HG03064 (cell line): ENCODE results near the gene CTCFL.
"Not testable (repeated sequence)": the region's sequence is repeated elsewhere in the genome, so short reads cannot be mapped to it uniquely, and the experiment has no call there.

ENCODE experiments used
- ATAC-seq: cut with Tn5 transposase; IDR thresholded peaks from one replicate; pipeline ENCODE4 v1.9.1; 2021; ENCODE audit warnings: low read depth; ENCODE audit not compliant: unreplicated experiment

Gene CTCFL

DNA sequence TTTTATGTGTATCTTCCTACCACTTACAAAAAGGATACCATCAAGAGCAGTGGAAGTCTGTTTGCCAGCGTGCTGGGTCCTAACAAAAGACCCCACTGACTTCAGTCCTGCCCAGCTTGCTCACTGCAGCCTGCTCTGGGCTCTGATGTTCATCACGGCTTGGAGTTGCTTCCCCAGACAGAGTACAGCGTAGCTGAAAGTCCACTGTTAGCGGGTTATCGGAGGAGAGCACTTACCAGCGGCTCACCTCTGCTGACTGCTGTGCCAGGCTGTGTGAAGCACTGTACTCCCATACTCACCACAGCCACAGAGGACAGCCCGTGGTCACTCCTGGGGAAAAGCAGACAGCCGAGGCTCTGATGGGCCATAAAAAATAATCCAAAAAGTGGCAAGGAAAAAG is 40.2 kb downstream of the CTCFL start:
- no peak for ATAC-seq

DNA sequence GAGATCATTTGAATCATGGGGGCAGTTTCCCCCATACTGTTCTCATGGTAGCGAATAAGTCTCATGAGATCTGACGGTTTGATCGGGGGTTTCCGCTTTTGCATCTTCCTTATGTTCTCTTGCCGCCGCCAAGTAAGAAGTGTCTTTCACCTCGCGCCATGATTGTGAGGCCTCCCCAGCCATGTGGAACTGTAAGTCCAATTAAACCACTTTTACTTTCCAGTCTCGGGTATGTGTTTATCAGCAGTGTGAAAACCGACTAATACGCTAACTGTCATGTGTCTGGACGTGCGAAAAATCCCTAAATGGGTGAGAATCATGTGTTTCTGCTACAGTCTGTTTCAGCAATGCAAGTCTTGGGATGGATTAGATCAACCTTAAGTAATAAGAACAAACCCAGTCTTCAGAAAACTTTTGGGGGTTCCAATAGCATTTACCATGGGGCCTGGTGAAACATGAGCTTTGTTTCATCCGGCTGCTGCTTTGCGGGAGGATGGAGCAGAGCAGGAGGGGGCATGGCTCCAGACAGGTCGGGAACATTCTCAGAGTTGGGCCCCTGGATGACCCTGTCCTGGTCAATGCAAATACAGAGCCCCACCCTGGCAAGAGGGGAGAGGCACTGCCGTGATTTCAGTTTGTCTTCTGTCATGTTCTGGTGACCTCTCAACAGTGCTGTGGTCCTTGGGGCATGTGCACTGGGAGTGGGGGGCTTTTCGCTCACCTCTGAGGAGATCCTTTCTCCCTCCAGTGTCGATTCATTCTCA is 41.5 kb downstream of the CTCFL start:
- no peak for ATAC-seq

DNA sequence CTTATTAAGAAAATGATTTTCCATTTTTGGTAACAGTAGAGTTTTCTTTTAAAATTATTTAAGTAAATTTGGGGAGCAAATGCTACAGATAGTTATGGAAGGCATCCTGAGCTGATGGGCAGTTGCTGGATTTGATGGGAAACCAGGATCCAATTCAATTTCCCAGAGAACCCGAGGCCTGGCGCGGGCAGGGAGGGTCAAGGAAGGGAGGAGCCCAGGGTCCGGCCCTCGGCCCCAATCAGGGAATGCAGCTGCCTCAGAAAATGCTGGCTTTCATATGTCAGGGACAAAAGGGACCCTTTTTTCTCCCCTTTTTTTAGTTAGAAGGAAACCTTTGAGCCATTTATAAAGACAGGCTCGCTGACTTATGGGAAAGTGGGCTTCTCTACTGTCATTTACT is 42.1 kb downstream of the CTCFL start:
- ATAC-seq, result no peak

DNA sequence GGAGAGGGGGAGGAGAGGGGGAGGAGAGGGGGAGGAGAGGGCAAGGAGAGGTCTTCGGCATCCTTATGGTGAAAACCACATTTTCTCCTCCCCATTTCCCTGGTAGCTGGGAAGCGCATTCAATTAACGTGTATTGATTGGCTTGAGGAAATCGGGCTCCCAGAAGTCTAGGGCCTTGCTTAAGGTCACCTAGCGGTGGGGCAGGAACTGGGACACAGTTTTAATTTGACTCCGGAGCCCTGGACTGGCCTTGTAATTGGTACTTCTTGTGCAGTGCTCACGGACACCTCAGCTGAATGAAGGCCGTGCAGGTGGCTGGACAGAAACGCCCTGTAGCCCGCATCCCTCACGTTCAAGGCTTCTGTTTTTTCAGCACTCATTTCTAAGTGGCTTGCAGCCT is 42.8 kb downstream of the CTCFL start:
- no peak for ATAC-seq

DNA sequence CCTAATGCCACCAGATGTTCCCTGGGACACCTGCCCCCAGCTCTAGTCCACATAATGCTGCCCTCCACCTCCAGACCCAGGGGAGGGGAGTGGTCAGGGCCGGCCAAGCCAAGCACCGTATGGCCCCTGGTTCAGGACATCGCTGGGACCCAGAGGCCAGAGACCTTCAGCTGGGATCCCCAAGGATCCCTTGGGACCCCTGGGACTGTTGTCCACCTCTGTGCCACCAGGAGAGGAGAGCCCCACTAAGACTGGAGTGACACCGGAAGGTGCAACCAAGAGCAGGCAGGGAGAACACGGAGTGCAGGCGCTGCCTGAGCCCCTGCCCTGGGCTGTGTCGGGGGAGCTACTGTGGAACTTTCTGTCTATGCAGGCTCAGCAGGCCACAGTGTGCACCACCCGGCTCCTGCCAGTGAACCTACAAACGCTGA is 43.6 kb downstream of the CTCFL start:
- peak; percentile 12 for ATAC-seq

DNA sequence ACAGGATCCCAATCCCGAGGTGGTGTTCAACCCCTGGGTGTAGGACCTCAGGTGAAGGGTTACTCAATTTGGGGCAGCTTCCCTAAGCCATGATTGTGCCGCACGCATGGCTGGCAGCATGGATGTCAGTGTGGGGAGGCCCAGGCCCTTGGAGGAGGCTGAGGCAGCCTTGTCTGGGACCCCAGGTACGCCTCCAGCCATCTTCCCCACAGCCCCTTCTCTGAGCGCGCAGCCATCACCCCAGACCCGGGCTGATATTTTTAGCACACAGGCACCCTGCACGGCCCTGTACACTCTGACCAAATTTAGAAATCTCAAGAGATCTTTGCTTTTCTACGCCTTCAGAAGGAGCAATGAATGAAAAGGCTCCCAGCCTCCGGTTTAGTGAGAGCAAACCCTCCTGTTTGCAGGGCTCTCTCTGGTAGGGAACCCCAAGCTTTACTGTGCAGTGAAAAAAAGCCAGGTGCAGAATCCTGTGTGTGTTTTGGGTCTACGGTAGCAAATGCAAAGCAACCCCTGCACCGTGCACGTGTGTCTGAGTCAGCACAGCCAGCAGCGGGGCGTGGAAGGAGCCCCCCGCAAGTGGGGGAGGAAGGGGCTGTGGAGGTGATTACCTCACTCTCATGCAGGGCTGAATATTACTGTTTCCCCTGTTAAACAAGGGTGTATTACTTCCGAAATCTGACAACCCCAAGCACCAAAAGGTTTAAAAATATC is 44.3 kb downstream of the CTCFL start:
- ATAC-seq, result peak; percentile 49

DNA sequence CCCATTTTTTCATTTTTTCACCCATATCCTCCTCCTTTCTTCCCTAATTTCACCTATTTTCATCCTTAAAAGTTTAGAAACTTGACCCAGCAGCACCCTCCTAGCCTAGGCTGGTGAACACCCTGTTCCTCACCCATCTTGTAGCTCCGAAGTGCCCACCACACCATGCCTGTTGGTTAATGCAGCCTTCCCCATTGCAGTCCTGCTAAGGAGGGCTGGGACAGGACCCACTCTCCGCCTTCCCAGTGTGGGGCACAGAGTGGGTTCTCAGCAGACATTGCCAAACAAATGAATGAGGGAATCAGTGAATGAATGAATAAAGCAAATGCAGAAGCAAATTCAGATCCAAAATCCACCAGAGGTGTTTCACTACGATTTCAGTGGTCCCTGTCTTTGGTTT is 45.7 kb downstream of the CTCFL start:
- ATAC-seq, result no peak

DNA sequence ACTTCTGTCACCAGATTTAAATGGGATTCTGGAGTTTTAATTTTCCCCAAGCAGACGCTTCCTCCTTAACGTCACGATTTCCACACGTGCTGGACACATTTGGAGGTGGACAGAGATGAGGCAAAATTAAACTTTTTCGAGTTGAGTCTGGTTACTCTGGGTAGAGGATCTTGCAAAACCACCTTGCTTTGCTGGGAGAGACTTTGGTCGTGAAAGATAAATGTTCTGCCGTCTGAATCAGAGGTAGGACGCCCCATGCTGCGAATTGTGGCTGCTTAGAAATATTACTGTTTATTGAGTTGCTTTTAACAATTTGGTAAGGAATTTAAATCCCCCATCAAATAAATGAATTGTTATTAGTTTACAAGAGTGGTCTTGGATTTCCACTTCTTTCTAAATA is 46.8 kb downstream of the CTCFL start:
- no peak for ATAC-seq

DNA sequence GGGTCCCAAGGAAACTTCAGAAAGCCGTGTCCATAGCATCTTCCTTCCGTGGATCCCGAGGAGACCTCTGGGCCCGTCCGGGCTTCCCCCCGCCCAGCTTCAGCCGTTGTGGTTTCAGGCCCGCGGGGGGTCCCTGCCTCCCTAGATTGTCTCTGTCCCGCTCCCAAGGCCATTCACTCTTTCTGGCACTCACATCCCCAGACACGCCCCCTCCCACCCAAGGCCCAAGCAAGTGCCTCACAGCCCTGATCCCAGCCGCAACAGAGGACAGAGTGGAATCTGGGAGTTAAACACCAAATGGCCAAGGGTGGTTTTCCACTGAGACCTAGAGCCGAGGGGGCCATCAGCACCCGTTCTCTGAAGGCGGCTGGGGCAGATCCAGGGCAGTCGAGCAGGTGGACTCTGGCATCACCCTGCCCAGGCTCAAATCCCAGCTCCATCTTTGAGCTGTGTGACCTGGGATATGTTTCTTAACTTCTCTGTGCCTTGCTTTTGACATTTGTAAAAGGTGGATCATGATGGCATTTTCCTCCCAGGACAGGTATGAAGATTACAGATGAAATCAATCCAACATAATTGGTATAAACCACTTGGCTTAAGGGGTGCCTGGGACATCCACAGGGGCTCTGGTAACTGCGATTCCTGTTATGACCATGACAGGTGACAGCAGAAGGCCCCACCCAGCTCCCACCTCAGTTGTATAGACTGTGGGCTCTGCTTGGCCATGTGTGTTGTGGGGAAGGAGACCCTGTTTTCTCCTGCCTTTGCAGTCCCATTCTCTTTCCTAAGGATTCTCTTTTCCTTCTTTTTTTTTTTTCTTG is 48.1 kb downstream of the CTCFL start:
- ATAC-seq, result no peak

DNA sequence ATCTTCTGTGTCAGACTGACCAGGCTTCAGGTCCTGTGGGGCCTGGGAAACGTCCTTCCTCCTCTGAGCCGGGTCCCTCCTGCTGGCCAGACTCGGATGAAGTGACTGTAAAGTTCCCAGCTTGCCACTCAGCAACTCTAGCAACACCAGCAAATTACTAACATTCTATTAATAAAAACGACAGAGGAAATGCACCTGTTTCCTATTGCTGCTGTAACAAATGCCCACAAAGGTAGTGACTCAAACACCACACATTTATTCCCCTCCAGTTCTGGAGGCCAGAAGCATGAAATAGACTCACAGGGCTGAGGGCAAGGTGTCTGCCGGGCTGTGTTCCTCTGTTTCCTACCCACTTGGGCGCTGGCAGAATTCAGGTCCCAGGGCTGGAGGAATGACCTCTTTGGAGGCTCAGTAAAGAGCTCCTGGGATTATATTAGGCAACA is 48.8 kb downstream of the CTCFL start:
- ATAC-seq, result peak; percentile 46

DNA sequence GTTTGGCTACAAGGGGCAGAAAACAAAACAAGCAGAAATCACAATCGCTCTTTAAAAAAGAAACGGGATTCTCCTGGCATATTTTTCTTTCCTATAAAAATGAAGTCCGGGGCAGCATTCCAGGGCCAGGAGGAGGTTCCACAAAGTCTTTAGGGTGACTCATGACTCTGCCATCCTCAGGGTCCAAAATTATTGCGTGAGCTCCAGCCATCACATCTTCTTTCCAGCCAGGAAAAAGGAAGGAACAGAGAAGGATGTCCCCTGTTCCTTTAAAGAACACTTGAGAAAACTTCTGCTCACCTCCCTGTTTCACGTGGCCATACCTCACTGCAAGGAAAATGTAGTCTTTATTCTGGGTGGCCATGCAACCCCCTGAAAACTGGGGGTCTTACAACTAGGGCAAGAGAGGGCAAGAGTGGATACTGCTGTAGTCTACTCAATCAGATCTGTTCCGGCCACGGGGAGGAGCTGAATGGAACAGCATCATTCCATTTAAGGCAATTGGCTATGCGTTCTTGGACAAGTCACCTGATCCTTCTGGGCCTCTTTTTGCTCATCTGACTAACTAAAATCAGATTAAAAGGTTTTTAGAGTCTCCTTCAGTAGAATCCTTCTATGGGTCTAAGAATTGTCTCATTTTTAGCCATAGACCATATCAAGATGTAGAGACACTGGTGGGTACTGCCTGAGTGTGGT is 49.4 kb downstream of the CTCFL start:
- ATAC-seq, result no peak

DNA sequence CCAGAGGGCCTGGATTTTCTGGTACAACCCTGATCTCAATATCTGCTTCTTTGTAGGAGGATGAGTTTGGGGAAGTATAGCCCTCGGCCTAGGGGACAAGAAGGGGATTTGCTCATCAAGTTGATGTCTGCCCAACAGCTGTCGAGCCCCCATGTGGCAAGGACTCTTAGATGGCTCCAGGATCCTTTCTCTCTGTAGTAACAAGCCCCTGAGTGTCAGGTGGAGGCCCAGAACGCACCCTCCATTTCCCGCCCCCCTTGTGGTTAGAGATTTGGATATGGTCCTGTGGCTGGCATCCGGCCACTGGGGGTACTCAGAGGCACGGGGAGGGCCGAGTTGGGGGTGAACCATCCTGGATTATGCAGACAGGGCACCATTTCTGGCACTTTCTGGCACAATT is 50.1 kb downstream of the CTCFL start:
- ATAC-seq, result no peak

DNA sequence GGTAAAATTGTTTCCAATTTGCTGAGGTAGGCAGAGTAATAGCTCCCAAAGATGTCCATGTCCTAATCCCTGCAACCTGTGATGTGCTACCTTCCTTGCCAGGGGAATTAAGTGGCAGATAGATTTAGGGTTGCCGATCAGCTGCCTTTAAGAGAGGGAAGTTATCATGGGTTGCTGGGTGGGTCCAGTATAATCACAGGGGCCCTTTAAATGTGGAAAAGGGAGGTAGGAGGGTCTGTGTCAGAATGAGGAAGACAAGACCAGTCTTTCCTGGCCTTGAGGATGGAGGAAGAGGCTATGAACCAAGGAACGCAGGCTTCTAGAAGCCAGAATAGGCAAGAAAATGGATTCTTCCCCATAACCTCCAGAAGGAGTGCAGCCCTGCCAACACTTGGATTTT is 50.7 kb downstream of the CTCFL start:
- no peak for ATAC-seq

DNA sequence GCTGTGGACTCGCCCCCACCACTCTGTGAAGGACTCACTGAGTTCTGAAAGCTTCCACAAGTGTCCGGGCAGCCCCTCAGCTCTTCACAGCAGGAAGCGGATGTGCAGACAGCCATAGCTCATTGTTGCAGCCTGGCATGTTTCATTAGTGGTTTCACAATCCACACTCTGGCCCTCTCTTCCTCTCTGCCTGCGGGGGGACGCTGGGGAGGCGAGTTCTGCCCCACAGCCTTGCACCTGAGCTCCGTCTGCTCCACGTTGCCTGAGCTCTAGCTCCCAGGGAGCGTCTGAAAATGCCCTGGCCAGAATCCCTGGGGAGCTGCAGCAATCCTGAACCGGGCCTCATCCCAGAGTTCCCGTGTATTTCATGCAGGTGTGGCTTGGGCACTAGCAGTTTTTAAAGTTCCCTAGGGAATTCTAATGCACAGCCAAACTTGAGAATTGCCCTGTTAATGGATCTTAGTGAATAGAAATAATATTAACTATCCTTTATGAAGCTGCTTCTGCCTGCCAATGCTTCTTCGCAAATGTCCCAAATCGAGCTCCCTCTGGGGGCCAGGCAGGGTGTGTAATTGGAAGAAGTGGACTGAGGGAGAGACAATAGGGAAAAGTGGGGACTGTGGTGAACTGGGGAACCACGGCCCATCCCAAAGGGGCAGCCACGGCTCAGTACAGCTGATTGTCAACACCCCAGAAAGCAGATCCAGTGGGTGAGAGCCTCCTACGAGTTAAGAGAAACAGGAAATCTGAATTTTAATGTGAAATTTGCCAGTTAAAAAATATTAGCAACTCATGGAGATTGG is 51.5 kb downstream of the CTCFL start:
- no peak for ATAC-seq

DNA sequence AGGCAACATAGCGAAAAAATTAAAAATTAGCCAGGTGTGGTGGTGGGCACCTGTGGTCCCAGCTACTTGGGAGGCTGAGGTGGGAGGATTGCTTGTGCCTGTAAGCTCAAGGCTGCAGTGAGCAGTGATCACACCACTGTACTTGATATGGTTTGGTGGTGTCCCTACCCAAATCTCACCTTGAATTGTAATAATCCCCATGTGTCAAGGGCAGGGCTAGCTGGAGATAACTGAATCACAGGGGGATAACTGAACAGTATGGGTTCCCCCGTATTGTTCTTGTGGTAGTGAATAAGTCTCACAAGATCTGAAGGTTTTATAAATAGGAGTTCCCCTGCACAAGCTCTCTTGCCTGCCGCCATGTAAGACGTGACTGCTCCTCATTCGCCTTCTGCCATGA is 52.5 kb downstream of the CTCFL start:
- not testable (repeated sequence) for ATAC-seq

DNA sequence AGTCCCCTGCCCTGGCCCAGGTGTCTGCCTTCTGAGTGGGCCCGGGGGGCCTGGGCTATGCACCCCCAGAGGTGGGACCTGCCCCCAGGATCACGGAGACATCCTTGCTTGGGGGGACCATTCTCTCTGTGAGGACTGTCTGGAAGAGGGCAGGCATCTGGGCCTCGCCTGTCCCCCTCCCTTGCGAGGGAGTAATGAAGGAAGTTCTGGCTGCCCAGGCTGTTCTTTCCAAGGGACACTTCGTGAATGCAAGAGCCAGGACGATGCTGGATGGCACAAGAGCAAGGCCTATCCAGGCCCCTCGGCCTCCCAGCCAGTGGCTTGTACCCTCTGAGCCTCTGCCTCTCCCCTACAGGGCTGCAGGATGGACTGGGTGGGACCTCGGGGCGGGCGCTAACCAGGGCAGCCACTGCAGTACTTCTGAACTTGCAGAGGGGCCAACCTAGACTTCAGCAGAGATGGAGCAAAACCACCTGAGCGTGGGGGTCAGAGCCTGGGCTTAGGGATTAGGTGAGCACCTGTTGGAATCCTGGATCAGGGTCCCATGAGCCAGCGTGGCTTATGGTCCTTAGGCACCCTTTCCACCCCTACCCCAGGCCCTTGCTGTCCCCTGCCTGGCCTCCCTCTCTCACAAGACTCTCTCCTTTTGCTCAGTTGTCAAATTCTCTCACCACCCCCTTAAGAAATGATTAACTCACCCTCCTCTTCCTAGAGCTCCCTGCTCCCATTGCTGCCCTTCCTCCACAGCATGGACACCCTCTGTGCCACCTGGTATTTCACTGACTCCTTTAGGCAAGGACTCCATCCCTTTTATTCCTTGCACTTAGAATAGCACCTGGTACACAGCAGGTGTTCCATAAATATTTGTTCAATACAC is 53.2 kb downstream of the CTCFL start:
- no peak for ATAC-seq

DNA sequence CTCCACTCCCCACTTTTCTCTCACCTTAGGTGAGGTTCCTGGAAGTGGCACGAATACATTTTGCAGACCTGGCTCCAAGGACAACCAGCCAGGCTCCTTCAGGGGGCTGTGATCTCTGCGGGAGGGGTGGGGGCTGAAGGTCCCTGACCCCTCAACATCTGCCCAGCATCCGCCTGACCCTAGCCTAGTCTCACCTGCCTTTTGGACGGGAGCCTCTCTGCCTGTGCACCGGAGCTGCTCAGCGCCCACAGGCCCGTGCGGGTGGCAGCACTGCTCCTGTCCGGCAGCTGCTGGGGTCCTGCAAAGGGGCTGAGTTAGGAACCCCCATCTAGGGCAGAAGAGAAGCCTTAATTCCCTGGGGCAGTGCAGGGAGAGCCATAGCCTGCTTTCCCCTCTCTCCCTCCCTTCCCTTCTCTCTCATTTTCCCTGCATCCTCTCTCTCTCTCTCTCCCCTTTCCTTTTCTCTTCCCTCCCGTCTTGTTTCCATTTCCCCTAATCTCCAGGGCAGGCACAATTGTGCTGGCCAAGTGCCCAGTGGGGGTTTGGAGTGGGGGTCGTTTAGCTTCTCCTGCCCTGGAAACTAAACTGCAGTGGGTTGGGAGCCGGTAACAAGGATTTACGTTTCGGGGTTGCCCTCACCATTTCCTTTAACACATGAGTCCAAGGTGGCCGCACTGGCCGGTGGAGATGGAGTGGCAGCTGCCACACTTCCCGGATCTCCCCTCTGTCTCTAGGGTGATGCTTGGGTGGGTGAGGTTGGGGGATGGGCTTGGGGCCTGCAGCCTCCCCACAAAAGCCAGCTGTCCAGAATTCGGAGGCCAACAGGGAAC is 54.1 kb downstream of the CTCFL start:
- no peak for ATAC-seq

DNA sequence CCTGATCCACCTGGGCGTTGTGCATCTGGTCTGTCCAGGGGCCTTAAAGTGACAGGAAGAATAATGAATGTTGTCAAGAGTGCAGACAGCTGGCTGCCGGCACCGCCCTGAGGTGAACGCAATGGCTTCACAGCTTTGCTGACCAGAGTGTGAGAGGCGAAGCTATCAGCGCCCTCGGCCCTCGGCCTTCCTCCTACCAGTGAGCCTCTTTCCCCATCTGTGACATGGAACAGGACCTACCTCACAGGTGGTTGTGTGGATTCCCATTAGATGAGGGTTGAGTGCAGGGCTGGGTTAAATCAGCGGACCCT is 54.8 kb downstream of the CTCFL start:
- no peak for ATAC-seq
